HepG2 (cell line): ENCODE results near the gene CST11. TPM values are rescaled to one million over a fixed set of nuclear protein-coding genes. Genes with fewer than 3 reads are reported as not detected.
A peak's percentile ranks its signal among the peaks of the same experiment; 100 is the strongest.

Experiments
- ATF5 ChIP-seq: sonication (generic); formaldehyde crosslinking; IDR thresholded peaks from 2 replicates; pipeline ENCODE4 v1.4.0; 2020; ENCODE audit warnings: mild to moderate bottlenecking, low read depth, missing genetic modification reagents
- FOXO4 ChIP-seq: sonication (generic); formaldehyde crosslinking; conservative IDR thresholded peaks from 2 replicates; pipeline ENCODE4 v1.8.1; 2023; ENCODE audit warnings: missing genetic modification reagents
- GABPB1 ChIP-seq: IDR thresholded peaks from 2 replicates; pipeline ENCODE4 v1.6.1; 2016; ENCODE audit warnings: mild to moderate bottlenecking, missing genetic modification reagents, moderate library complexity, missing compliant biosample characterization
- HINFP ChIP-seq: sonication (generic); formaldehyde crosslinking; IDR thresholded peaks from 2 replicates; pipeline ENCODE4 v1.4.0; 2020; ENCODE audit warnings: low read depth, mild to moderate bottlenecking, missing genetic modification reagents
- IRX3 ChIP-seq: sonication (generic); formaldehyde crosslinking; IDR thresholded peaks from 2 replicates; pipeline ENCODE4 v1.8.1; 2023; ENCODE audit warnings: mild to moderate bottlenecking, low read depth, missing genetic modification reagents, borderline replicate concordance
- JARID2 ChIP-seq: sonication (generic); formaldehyde crosslinking; IDR thresholded peaks from 2 replicates; pipeline ENCODE4 v1.8.1; 2023; ENCODE audit warnings: missing genetic modification reagents, inconsistent platforms; ENCODE audit not compliant: insufficient replicate concordance
- JUNB ChIP-seq: sonication (generic); formaldehyde crosslinking; IDR thresholded peaks from 2 replicates; pipeline ENCODE4 v1.8.0; 2022; ENCODE audit warnings: missing genetic modification reagents, mild to moderate bottlenecking, borderline replicate concordance
- REL ChIP-seq: sonication (generic); formaldehyde crosslinking; conservative IDR thresholded peaks from 2 replicates; pipeline ENCODE4 v1.8.0; 2022; ENCODE audit warnings: mild to moderate bottlenecking, missing genetic modification reagents, moderate library complexity
- SALL1 ChIP-seq: sonication (generic); formaldehyde crosslinking; IDR thresholded peaks from 2 replicates; pipeline ENCODE4 v1.8.0; 2022; ENCODE audit warnings: mild to moderate bottlenecking, missing genetic modification reagents
- SETDB1 ChIP-seq: sonication (generic); formaldehyde crosslinking; IDR thresholded peaks from 2 replicates; pipeline ENCODE4 v1.5.1; 2020; ENCODE audit warnings: missing genetic modification reagents, mild to moderate bottlenecking, borderline replicate concordance
- ZBTB39 ChIP-seq: sonication (generic); formaldehyde crosslinking; IDR thresholded peaks from 2 replicates; pipeline ENCODE4 v1.5.0; 2020; ENCODE audit warnings: missing genetic modification reagents
- ZFP82 ChIP-seq: sonication (generic); formaldehyde crosslinking; IDR thresholded peaks from 2 replicates; pipeline ENCODE4 v1.5.1; 2020; ENCODE audit warnings: mild to moderate bottlenecking, missing genetic modification reagents, borderline replicate concordance
- ZNF383 ChIP-seq: sonication (generic); formaldehyde crosslinking; IDR thresholded peaks from 2 replicates; pipeline ENCODE4 v1.4.0; 2020; ENCODE audit warnings: missing genetic modification reagents, mild to moderate bottlenecking, borderline replicate concordance
- ZNF567 ChIP-seq: sonication (generic); formaldehyde crosslinking; IDR thresholded peaks from 2 replicates; pipeline ENCODE4 v1.8.1; 2023; ENCODE audit warnings: mild to moderate bottlenecking, missing genetic modification reagents, borderline replicate concordance
- ZNF574 ChIP-seq: sonication (generic); formaldehyde crosslinking; IDR thresholded peaks from 2 replicates; pipeline ENCODE4 v1.4.0; 2020; ENCODE audit warnings: missing genetic modification reagents
- ZNF616 ChIP-seq: sonication (generic); formaldehyde crosslinking; IDR thresholded peaks from 2 replicates; pipeline ENCODE4 v1.5.0; 2020; ENCODE audit warnings: low read depth, mild to moderate bottlenecking, missing genetic modification reagents
- ZSCAN22 ChIP-seq: sonication (generic); formaldehyde crosslinking; IDR thresholded peaks from 2 replicates; pipeline ENCODE4 v1.4.0; 2020; ENCODE audit warnings: mild to moderate bottlenecking, missing genetic modification reagents
- polyA plus RNA-seq, 8 experiments: library from polyadenylated mRNA; depleted of rRNA in 3 of 8; stranded (reverse) in 7 of 8; unstranded in 1 of 8; fragments of >200 nt; fragmentation: Illumina TruSeq in 4 of 8; extraction: Trizol in 4 of 8; gene quantifications; 2 replicates each; pipeline versions ENCODE4 v1.2.1 to v1.2.3, GENCODE V29; 2011 to 2016; ENCODE audit warnings: low read depth in 4 of 8, missing spikeins in 1 of 8, mixed read lengths in 1 of 8; ENCODE audit not compliant: insufficient read depth in 1 of 8
- total RNA-seq, 5 experiments: library from RNA; depleted of rRNA; stranded (reverse); fragments of >200 nt; fragmentation: Illumina TruSeq; extraction: Trizol; gene quantifications; 2 replicates each; pipeline ENCODE4 v1.2.3, GENCODE V29; 2016; ENCODE audit warnings: low read depth in 1 of 5

The CST11 gene
- total and polyA plus RNA-seq, 2 of the 13 experiments (the other 11 are each of a cell fraction or from before 2014, with no cell fraction given): not detected

GRCh38 chr20:23435626-23436539 lies 16.8 kb downstream of the CST11 start (continued):
- TF ChIP-seq ZNF616 (no peak), ATF5 (no peak), SALL1 (CRISPR knock-in tag) (peak; percentile 82), JARID2 (no peak), ZNF574 (peak; percentile 59; the same call in 1 of the 2 replicates), JUNB (CRISPR knock-in tag) (no peak), REL (CRISPR knock-in tag) (no peak), IRX3 (CRISPR knock-in tag) (no peak), ZFP82 (CRISPR knock-in tag) (no peak), HINFP (CRISPR knock-in tag) (no peak; the same call in 1 of the 2 replicates), FOXO4 (no peak), ZNF567 (CRISPR knock-in tag) (no peak), ZSCAN22 (CRISPR knock-in tag) (no peak), ZBTB39 (CRISPR knock-in tag) (no peak), SETDB1 (CRISPR knock-in tag) (no peak), GABPB1 (CRISPR knock-in tag) (peak; percentile 44), ZNF383 (CRISPR knock-in tag) (no peak)
